Mesangial cell (primary cell): ENCODE measurements around the gene CALCOCO2. TPM values are rescaled to one million over a fixed set of nuclear protein-coding genes. Genes with fewer than 3 reads are reported as not detected.

Experiments used
- total RNA-seq: library from RNA; depleted of rRNA; stranded (reverse); fragments of >200 nt; gene quantifications from 2 replicates; pipeline ENCODE4 v1.2.3, GENCODE V29; 2015

Gene CALCOCO2
- 14.5 and 15.6 TPM in 2 replicates for total RNA-seq

GRCh38 chr17:48830840-48831548 lies at the start of gene CALCOCO2:
CALCOCO2 (plus strand) TSS chr17:48831035; CDS start chr17:48841708, 10,673 bp downstream.

GRCh38 chr17:48816774-48817590 lies 13.9 kb upstream of the CALCOCO2 start, which contains the start of gene TTLL6:
TTLL6 (minus strand) TSS chr17:48817229; CDS start chr17:48817072, 157 bp downstream.

GRCh38 chr17:48908047-48908843 lies 77.4 kb downstream of the CALCOCO2 start, which contains the start of gene UBE2Z:
UBE2Z (plus strand) TSS chr17:48908407; CDS start chr17:48908504, 97 bp downstream.

Other genes starting within 250 kb of the CALCOCO2 start
- gene HOXB3, start 240.8 kb upstream of the CALCOCO2 start, total RNA-seq = 16.0 and 39.2 TPM in 2 replicates
- gene HOXB5, start 237.3 kb upstream of the CALCOCO2 start, total RNA-seq = 1.3 and 3.4 TPM in 2 replicates
- 14.5 and 29.4 TPM in 2 replicates for gene HOXB6, start 226.0 kb upstream of the CALCOCO2 start, total RNA-seq
- 12.1 and 14.7 TPM in 2 replicates for gene HOXB7, start 220.0 kb upstream of the CALCOCO2 start, total RNA-seq
- 7.7 and 21.9 TPM in 2 replicates for gene HOXB8, start 215.7 kb upstream of the CALCOCO2 start, total RNA-seq
- gene HOXB9, start 204.7 kb upstream of the CALCOCO2 start, total RNA-seq = 27.1 and 43.1 TPM in 2 replicates
- not detected in 2 replicates for gene PRAC1, start 108.5 kb upstream of the CALCOCO2 start, total RNA-seq
- not detected in 2 replicates for gene PRAC2, start 107.8 kb upstream of the CALCOCO2 start, total RNA-seq
- not detected in 2 replicates for gene HOXB13, start 102.3 kb upstream of the CALCOCO2 start, total RNA-seq
- under 0.01 TPM in 1 of 2 replicates, not detected in the other for gene TTLL6, start 13.8 kb upstream of the CALCOCO2 start, total RNA-seq
- 87.0 and 232 TPM in 2 replicates for gene ATP5MC1, start 61.8 kb downstream of the CALCOCO2 start, total RNA-seq
- gene UBE2Z, start 77.4 kb downstream of the CALCOCO2 start, total RNA-seq = 72.9 and 75.6 TPM in 2 replicates
- gene SNF8, start 113.8 kb downstream of the CALCOCO2 start, total RNA-seq = 98.0 and 157 TPM in 2 replicates
- 0.13 TPM in 1 of 2 replicates, not detected in the other for gene GIP, start 137.6 kb downstream of the CALCOCO2 start, total RNA-seq
- gene IGF2BP1, start 166.3 kb downstream of the CALCOCO2 start, total RNA-seq = 13.0 and 18.1 TPM in 2 replicates